Kidney epithelial cell (primary cell): ENCODE data around the gene ZNF750. TPM values are rescaled to one million over a fixed set of nuclear protein-coding genes. Genes with fewer than 3 reads are reported as not detected.

Experiments
- DNase-seq: peaks from one replicate; pipeline ENCODE4 v3.0.0-alpha.2; 2010; ENCODE audit warnings: low read depth
- H3K27me3 ChIP-seq: 2 replicates; pipeline ENCODE4 v1.6.0; 2011; ENCODE audit warnings: low read length; ENCODE audit not compliant: control insufficient read depth, insufficient read depth
- H3K36me3 ChIP-seq: 2 replicates; pipeline ENCODE4 v1.5.1; 2011; ENCODE audit warnings: low read length; ENCODE audit not compliant: control insufficient read depth, insufficient read depth
- H3K4me3 ChIP-seq: 2 replicates; pipeline ENCODE4 v1.5.1; 2011; ENCODE audit warnings: low read depth, mild to moderate bottlenecking, control low read depth, low read length
- CTCF ChIP-seq: IDR thresholded peaks from 2 replicates; pipeline ENCODE4 v1.5.1; 2011; ENCODE audit warnings: mild to moderate bottlenecking, moderate library complexity, low read length, control low read depth, inconsistent platforms; ENCODE audit not compliant: insufficient read depth, poor library complexity, severe bottlenecking
- total RNA-seq: library from RNA; depleted of rRNA; stranded (reverse); fragments of >200 nt; gene quantifications from 2 replicates; pipeline ENCODE4 v1.2.3, GENCODE V29; 2015

ZNF750 gene
- total RNA-seq, result 0.55 and 0.84 TPM in 2 replicates

GRCh38 chr17:82839617-82840292 is at the start of gene ZNF750:
Gene ZNF750 (minus strand): TSS chr17:82840022. CDS start chr17:82832454, 7,568 bp downstream.
- no peak within 1 kb of the TSS for H3K4me3 ChIP-seq
- H3K36me3 ChIP-seq, result no peaks in the 10 kb centered on the region
- DNase-seq, result no peak
- no peaks in the 10 kb centered on the region for H3K27me3 ChIP-seq
- no peak for TF ChIP-seq CTCF

GRCh38 chr17:82888583-82889495 is 49.0 kb upstream of the ZNF750 start:
- no peak for DNase-seq

GRCh38 chr17:82887255-82888164 is 47.7 kb upstream of the ZNF750 start:
- no peak for TF ChIP-seq CTCF
- no peaks in the 10 kb centered on the region for H3K36me3 ChIP-seq
- H3K27me3 ChIP-seq, result no peaks in the 10 kb centered on the region
- DNase-seq, result no peak
- no peak overlapping the region for H3K4me3 ChIP-seq

More at GRCh38 chr17:82888583-82889495, 49.0 kb upstream of the ZNF750 start:
- Histone ChIP-seq H3K4me3 (no peak overlapping the region), H3K36me3 (no peaks in the 10 kb centered on the region), H3K27me3 (no peaks in the 10 kb centered on the region)
- TF ChIP-seq CTCF, result no peak

GRCh38 chr17:82884970-82885353 is 45.1 kb upstream of the ZNF750 start:
- Histone ChIP-seq H3K36me3 (no peaks in the 10 kb centered on the region), H3K27me3 (no peaks in the 10 kb centered on the region), H3K4me3 (no peak overlapping the region)
- TF ChIP-seq CTCF, result no peak
- no peak for DNase-seq

- Histone ChIP-seq H3K36me3 (no peaks in the 10 kb centered on the region), H3K4me3 (no peak overlapping the region), H3K27me3 (no peaks in the 10 kb centered on the region)
- no peak for DNase-seq
- TF ChIP-seq CTCF, result no peak
These were observed 44.6 kb upstream of the ZNF750 start for GRCh38 chr17:82884341-82884969.
